Measurements from ENCODE around the gene JADE2.

- no peak for TF ChIP-seq POLR2A (IDR thresholded peaks at IDR 0.05; ENCODE audit: borderline replicate concordance, extremely low read depth, insufficient read depth, insufficient read length)
- TF ChIP-seq CTCF (IDR thresholded peaks at IDR 0.05 in 2 of 3, conservative IDR thresholded peaks at IDR 0.05 in 1 of 3; ENCODE audit: borderline replicate concordance in 1 of 3, insufficient read depth in 1 of 3, low read depth in 2 of 3, low read length in 2 of 3) = no peak
- no peak for TF ChIP-seq ZNF274 (IDR thresholded peaks at IDR 0.05; ENCODE audit: low read depth, low read length)
- TF ChIP-seq MAX (IDR thresholded peaks at IDR 0.05) = no peak
- TF ChIP-seq SP1 (IDR thresholded peaks at IDR 0.05; ENCODE audit: low read depth) = no peak
- no peak for TF ChIP-seq EZH2 (IDR thresholded peaks at IDR 0.05)
- no peak for TF ChIP-seq REST (IDR thresholded peaks at IDR 0.05; ENCODE audit: low read depth)
- TF ChIP-seq ZBTB33 (IDR thresholded peaks at IDR 0.05; ENCODE audit: extremely low read depth, insufficient replicate concordance, low read length) = no peak
- no peak for TF ChIP-seq JUND (IDR thresholded peaks at IDR 0.05)
These were observed 7.9 kb upstream of the JADE2 start for GRCh38 chr5:134517553-134517952.
